NT2/D1 (cell line): ENCODE measurements around the gene EML1.

Source experiments
- DNase-seq: peaks from one replicate; pipeline ENCODE4 v3.0.0-alpha.2; 2011; ENCODE audit warnings: low read depth, low spot score
- H3K27me3 ChIP-seq: 2 replicates; pipeline ENCODE4 v1.6.0; 2011; ENCODE audit warnings: mild to moderate bottlenecking; ENCODE audit not compliant: insufficient read length, insufficient read depth
- H3K36me3 ChIP-seq: 2 replicates; pipeline ENCODE4 v1.6.1; 2011; ENCODE audit warnings: mild to moderate bottlenecking, low read length, mixed read lengths; ENCODE audit not compliant: insufficient read depth, insufficient read length
- H3K4me1 ChIP-seq: 2 replicates; pipeline ENCODE4 v1.5.1; 2011; ENCODE audit not compliant: insufficient read depth, insufficient read length
- H3K4me3 ChIP-seq: 2 replicates; pipeline ENCODE4 v1.5.1; 2011; ENCODE audit warnings: low read depth; ENCODE audit not compliant: insufficient read length
- H3K9ac ChIP-seq: 2 replicates; pipeline ENCODE4 v1.6.0; 2011; ENCODE audit warnings: low read depth; ENCODE audit not compliant: insufficient read length
- H3K9me3 ChIP-seq: 2 replicates; pipeline ENCODE4 v1.5.1; 2011; ENCODE audit warnings: mild to moderate bottlenecking, low read length; ENCODE audit not compliant: insufficient read depth
- SUZ12 ChIP-seq: IDR thresholded peaks from 2 replicates; pipeline ENCODE4 v1.6.1; 2011; ENCODE audit not compliant: insufficient read length, insufficient read depth; ENCODE audit errors: extremely low read depth
- YY1 ChIP-seq: IDR thresholded peaks from 2 replicates; pipeline ENCODE4 v1.6.1; 2011; ENCODE audit not compliant: insufficient read length, insufficient read depth
- ZNF274 ChIP-seq: IDR thresholded peaks from 2 replicates; pipeline ENCODE4 v1.6.1; 2011; ENCODE audit warnings: mild to moderate bottlenecking, low read depth, low read length

The EML1 gene

DNA sequence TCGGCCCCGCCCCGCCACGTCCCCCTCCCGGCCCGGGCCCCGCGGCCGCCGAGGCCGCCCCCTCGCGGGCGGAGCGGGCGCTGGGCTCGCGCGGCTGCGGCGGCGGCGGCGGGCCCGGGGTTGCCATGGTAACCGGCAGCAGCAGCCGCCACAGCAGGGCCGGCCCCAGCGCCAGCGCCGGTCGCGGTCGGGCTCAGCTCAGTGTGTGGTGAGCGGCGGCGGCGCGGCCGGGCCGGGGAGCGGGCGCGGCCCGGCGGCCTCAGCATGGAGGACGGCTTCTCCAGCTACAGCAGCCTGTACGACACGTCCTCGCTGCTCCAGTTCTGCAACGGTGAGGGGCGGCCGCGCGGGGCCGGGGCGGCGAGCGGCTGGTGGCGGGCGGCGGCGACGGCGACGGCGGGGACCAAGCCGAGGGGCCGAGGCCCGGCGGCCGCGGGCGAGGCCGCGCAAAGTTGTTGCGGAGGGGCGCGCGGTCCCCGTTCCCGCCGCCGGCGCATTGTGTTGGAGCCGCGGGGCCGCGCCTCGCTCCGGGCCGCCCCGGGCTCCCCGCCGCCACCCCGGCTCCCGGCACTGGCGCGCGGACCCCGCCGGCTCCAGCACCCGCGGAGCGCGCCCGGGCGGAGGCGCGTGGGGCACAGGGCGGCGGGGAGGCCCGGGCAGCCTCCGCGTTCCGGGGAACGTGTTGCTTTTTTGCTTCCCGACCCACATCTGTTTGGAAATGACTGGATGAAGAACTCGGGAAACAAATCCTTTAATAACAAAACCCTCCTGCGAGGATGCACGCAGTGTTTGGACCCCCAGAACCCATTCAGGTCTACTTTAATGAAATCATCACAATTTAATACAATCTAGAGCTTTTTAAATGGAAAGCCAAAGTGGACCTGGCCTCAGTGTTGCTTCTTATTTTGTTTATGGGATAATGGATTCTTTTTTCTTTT is at the start of gene EML1:
Gene EML1, plus strand, starts transcription at position 201 of the 938 bp plus-strand sequence. Its CDS starts 64 bp downstream, at position 265.
- peak within 1 kb of the TSS; percentile 83 for H3K9ac ChIP-seq
- H3K36me3 ChIP-seq, result no peaks in the 10 kb centered on the region
- no peaks in the 10 kb centered on the region for H3K9me3 ChIP-seq
- peak within 1 kb of the TSS; percentile 58 for H3K4me3 ChIP-seq
- no peak for TF ChIP-seq YY1
- no peak for TF ChIP-seq ZNF274
- TF ChIP-seq SUZ12, result no peak
- peaks cover 3% of the 10 kb centered on the region for H3K27me3 ChIP-seq
- DNase-seq, result peak; percentile 51
- peaks cover 2% of the 10 kb centered on the region for H3K4me1 ChIP-seq

DNA sequence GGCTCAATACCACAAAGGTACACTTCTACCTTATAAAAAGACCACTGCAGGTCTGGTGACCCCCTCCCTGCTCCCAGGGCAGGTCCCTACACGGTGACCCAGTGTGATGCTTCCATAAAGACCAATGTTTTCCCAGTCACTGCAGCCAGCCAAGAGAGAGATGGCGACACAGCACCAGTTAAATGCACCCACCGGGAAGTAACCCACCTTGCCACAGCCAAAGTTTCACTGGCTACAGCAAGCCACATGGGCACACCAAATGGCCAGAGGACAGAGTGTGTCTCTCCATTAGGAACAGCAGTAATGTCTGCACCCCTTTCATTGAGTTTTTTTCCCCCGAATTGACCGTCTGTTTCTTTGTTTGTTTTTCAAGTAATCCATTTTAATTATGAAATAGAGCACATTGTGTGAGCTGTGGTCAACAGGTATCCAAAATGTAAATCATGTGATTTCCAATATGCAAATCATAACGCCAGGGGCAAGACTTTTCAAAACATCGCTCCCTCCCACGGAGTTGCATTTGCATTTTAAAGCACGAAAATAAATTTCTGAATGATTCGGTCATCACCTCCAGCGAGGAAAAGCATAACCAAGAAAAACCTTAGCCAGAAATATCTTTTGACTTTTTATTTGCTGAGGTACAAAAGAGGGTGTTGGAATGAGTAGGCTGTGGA is 48.9 kb upstream of the EML1 start:
- Histone ChIP-seq H3K4me1 (peaks cover 14% of the 10 kb centered on the region), H3K9me3 (no peaks in the 10 kb centered on the region), H3K36me3 (no peaks in the 10 kb centered on the region), H3K9ac (no peak overlapping the region), H3K4me3 (no peak overlapping the region), H3K27me3 (no peaks in the 10 kb centered on the region)
- TF ChIP-seq ZNF274 (no peak), YY1 (no peak), SUZ12 (no peak)
- DNase-seq, result peak; percentile 30

GRCh38 chr14:99744873-99745224 is 48.4 kb upstream of the EML1 start:
- H3K27me3 ChIP-seq, result no peaks in the 10 kb centered on the region
- no peak overlapping the region for H3K9ac ChIP-seq
- DNase-seq, result no peak
- H3K4me3 ChIP-seq, result no peak overlapping the region
- TF ChIP-seq ZNF274, result no peak
- no peak for TF ChIP-seq YY1
- no peak for TF ChIP-seq SUZ12
- H3K4me1 ChIP-seq, result peaks cover 11% of the 10 kb centered on the region
- H3K9me3 ChIP-seq, result no peaks in the 10 kb centered on the region
- H3K36me3 ChIP-seq, result no peaks in the 10 kb centered on the region

DNA sequence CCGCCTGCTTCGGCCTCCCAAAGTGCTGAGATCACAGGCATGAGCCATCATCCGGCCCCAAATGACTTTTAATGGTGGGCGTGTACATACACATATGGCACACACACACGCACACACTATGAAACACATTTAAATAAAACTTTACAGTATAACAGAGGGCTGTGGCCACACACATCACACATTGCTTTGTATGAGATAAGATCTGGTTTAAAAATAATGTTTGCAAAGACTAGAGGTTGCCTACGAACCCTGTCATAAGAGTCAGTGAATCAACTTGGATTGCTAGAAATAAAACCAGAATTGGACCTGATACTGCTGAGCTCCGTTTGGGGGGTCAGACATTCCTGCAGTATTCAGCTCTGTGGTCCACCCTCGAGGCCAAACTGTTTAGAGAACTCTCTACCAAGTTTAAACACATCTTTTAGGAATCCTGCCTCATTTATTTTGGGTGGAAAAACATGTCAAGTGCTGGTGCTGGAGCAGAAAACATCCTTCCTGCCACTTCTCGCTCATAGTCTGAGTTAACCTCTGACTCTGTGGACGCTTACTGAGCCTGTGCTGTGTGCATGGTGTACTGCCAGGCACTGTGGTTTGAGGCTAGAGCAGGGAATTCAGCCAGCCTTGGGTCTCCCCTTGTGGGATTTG is 47.8 kb upstream of the EML1 start:
- Histone ChIP-seq H3K9me3 (no peaks in the 10 kb centered on the region), H3K4me3 (no peak overlapping the region), H3K27me3 (no peaks in the 10 kb centered on the region), H3K4me1 (peaks cover 11% of the 10 kb centered on the region), H3K36me3 (no peaks in the 10 kb centered on the region), H3K9ac (no peak overlapping the region)
- no peak for DNase-seq
- TF ChIP-seq ZNF274 (no peak), SUZ12 (no peak), YY1 (no peak)

- Histone ChIP-seq H3K36me3 (no peaks in the 10 kb centered on the region), H3K27me3 (no peaks in the 10 kb centered on the region), H3K9me3 (no peaks in the 10 kb centered on the region), H3K9ac (no peak overlapping the region), H3K4me3 (no peak overlapping the region), H3K4me1 (peaks cover 17% of the 10 kb centered on the region)
- DNase-seq, result no peak
- no peak for TF ChIP-seq ZNF274
- TF ChIP-seq YY1, result no peak
- no peak for TF ChIP-seq SUZ12
Measured at GRCh38 chr14:99747167-99747566, 46.0 kb upstream of the EML1 start.

DNA sequence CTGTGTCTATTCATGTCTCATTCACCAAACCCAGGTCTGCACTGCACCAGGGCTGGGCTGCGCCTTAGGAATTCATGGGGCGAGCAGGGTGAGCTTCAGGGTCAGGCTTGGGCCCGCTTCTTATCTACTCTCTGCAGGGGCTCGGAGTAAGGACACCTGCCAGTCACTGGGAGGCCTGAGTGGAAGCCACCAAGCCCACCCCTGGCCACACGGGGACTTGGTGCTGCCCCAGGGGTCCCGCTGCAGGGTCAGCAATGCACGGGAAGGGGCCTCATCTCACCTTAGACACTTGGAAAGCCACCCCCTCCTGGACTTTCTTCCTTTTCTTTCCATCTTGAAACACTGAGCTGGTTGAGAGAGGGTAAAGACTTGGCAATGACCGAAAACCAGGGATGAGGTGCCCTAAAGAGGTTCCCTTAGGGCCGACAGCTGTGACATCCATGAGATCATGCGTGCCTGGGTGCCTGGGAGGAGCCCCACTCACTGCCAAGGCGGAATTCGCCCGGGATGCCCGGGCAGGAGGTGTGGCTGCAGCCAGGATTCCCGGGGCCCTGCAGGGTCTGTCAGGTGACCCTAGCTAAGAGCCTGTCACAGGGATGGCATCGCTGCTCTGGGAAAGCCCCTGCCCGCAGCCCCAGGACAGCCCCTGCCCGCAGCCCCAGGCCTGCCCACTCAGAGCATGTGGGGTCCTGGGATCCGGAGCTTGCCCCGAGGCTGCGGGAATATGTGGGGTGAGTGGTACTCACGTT is 45.5 kb upstream of the EML1 start:
- DNase-seq, result no peak
- no peak overlapping the region for H3K9ac ChIP-seq
- TF ChIP-seq YY1, result no peak
- TF ChIP-seq ZNF274, result no peak
- TF ChIP-seq SUZ12, result no peak
- H3K9me3 ChIP-seq, result no peaks in the 10 kb centered on the region
- H3K4me1 ChIP-seq, result peaks cover 21% of the 10 kb centered on the region
- no peaks in the 10 kb centered on the region for H3K27me3 ChIP-seq
- H3K4me3 ChIP-seq, result no peak overlapping the region
- no peaks in the 10 kb centered on the region for H3K36me3 ChIP-seq
